ENCODE data around the gene TTLL9. TPM values are rescaled to one million over a fixed set of nuclear protein-coding genes. Genes with fewer than 3 reads are reported as not detected.
A peak's percentile ranks its signal among the peaks of the same experiment; 100 is the strongest.

The TTLL9 gene
- polyA plus RNA-seq, 1 donor (not counting 4 experiments of a cell fraction or from before 2014, with no cell fraction given): not detected

- H3K36me3 ChIP-seq (ENCODE audit: control insufficient read depth in 2 of 2, extremely low read depth in 1 of 2, insufficient read depth in 2 of 2, low read length in 2 of 2): no peaks in the 10 kb centered on the region
- H3K9ac ChIP-seq (ENCODE audit: control insufficient read depth, extremely low read depth, insufficient read depth, low read length): no peak overlapping the region
- DNase-seq (ENCODE audit: low read depth, low spot score) (no peak), FAIRE-seq (no peak)
- H3K9me3 ChIP-seq (ENCODE audit: control insufficient read depth, low read depth, low read length): no peaks in the 10 kb centered on the region
- dilution Hi-C loops (cut with MboI; ENCODE audit: extremely low pct_ligation_motif_present, low sequenced_read_pairs): no loop called here
- H3K4me2 ChIP-seq (ENCODE audit: control insufficient read depth, extremely low read depth, insufficient read depth, low read depth, low read length): peak overlapping the region; percentile 58
- no peak for TF ChIP-seq CTCF (optimal IDR thresholded peaks at IDR 0.05 in 1 of 3, IDR thresholded peaks at IDR 0.05 in 1 of 3, conservative IDR thresholded peaks at IDR 0.05 in 1 of 3; ENCODE audit: extremely low read depth in 1 of 3, insufficient read depth in 2 of 3, low read length in 3 of 3)
- no peak for TF ChIP-seq EZH2 (IDR thresholded peaks at IDR 0.05; ENCODE audit: low read length)
- H3K4me3 ChIP-seq (ENCODE audit: control insufficient read depth in 2 of 3, extremely low read depth in 1 of 3, insufficient read depth in 2 of 3, low read depth in 1 of 3, low read length in 3 of 3): peak overlapping the region in 1 of 3 experiments; percentile 34
- peaks cover 51% of the 10 kb centered on the region for H3K27me3 ChIP-seq (ENCODE audit: control insufficient read depth, extremely low read depth, insufficient read depth, low read length)
- no peaks in the 10 kb centered on the region for H3K4me1 ChIP-seq (ENCODE audit: control insufficient read depth, extremely low read depth, insufficient read depth, low read length)
- peak overlapping the region; percentile 63 for H2AFZ ChIP-seq (ENCODE audit: control insufficient read depth, low read length)
- H3K9me1 ChIP-seq (ENCODE audit: control insufficient read depth, extremely low read depth, insufficient read depth, low read length): no peaks in the 10 kb centered on the region
- H3K27ac ChIP-seq (ENCODE audit: control insufficient read depth, insufficient read depth, low read length): no peak overlapping the region
- H4K20me1 ChIP-seq (ENCODE audit: control insufficient read depth, extremely low read depth, insufficient read depth, low read length): no peaks in the 10 kb centered on the region
- no peaks in the 10 kb centered on the region for H3K79me2 ChIP-seq (ENCODE audit: control insufficient read depth, insufficient read depth, low read length)
These were observed 827 bp upstream of the TTLL9 start for GRCh38 chr20:31869673-31869941.

- Histone ChIP-seq H4K20me1 (ENCODE audit: control insufficient read depth, extremely low read depth, insufficient read depth, low read length) (no peaks in the 10 kb centered on the region), H3K9me3 (ENCODE audit: control insufficient read depth, low read depth, low read length) (no peaks in the 10 kb centered on the region), H3K27me3 (ENCODE audit: control insufficient read depth, extremely low read depth, insufficient read depth, low read length) (peaks cover 51% of the 10 kb centered on the region), H3K27ac (ENCODE audit: control insufficient read depth, insufficient read depth, low read length) (no peak overlapping the region), H2AFZ (ENCODE audit: control insufficient read depth, low read length) (no peak overlapping the region), H3K36me3 (ENCODE audit: control insufficient read depth in 2 of 2, extremely low read depth in 1 of 2, insufficient read depth in 2 of 2, low read length in 2 of 2) (no peaks in the 10 kb centered on the region), H3K4me2 (ENCODE audit: control insufficient read depth, extremely low read depth, insufficient read depth, low read depth, low read length) (no peak overlapping the region), H3K4me3 (ENCODE audit: control insufficient read depth in 2 of 3, extremely low read depth in 1 of 3, insufficient read depth in 2 of 3, low read depth in 1 of 3, low read length in 3 of 3) (no peak overlapping the region), H3K9me1 (ENCODE audit: control insufficient read depth, extremely low read depth, insufficient read depth, low read length) (no peaks in the 10 kb centered on the region), H3K79me2 (ENCODE audit: control insufficient read depth, insufficient read depth, low read length) (no peaks in the 10 kb centered on the region), H3K9ac (ENCODE audit: control insufficient read depth, extremely low read depth, insufficient read depth, low read length) (no peak overlapping the region), H3K4me1 (ENCODE audit: control insufficient read depth, extremely low read depth, insufficient read depth, low read length) (no peaks in the 10 kb centered on the region)
- TF ChIP-seq EZH2 (IDR thresholded peaks at IDR 0.05; ENCODE audit: low read length) (peak; percentile 98), CTCF (optimal IDR thresholded peaks at IDR 0.05 in 1 of 3, IDR thresholded peaks at IDR 0.05 in 1 of 3, conservative IDR thresholded peaks at IDR 0.05 in 1 of 3; ENCODE audit: extremely low read depth in 1 of 3, insufficient read depth in 2 of 3, low read length in 3 of 3) (no peak)
- dilution Hi-C loops (cut with MboI; ENCODE audit: extremely low pct_ligation_motif_present, low sequenced_read_pairs): no loop called here
- no peak for DNase-seq (ENCODE audit: low read depth, low spot score)
- no peak for FAIRE-seq
These were observed 538 bp downstream of the TTLL9 start for GRCh38 chr20:31870726-31871617.
